Measurements from ENCODE around the gene CCL24. TPM values are rescaled to one million over a fixed set of nuclear protein-coding genes. Genes with fewer than 3 reads are reported as not detected.

The CCL24 gene
- polyA plus RNA-seq, 1 donor (not counting 4 experiments of a cell fraction or from before 2014, with no cell fraction given) = not detected

DNA sequence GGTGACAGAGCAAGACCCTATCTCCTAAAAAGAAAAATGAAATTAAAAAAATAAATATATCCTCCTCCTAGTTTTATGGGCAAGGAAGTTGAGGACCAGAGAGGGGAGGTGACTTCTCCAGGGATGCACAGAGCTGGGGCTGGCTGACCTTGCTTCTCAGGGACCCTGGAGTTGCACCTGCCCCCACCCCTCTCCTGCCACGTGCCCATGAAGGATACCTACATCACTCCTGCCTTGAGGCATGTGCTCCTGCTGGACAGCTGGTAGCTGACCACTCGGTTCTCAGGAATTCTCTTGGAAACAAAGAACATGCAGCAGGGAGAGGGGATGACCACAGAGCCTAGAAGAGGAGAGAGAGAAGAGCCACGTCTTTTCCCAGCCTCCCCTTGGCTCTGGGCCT is 522 bp downstream of the CCL24 start:
- H3K4me1 ChIP-seq (ENCODE audit: control insufficient read depth, extremely low read depth, insufficient read depth, low read length) = no peaks in the 10 kb centered on the region
- no peak overlapping the region for H3K9ac ChIP-seq (ENCODE audit: control insufficient read depth, extremely low read depth, insufficient read depth, low read length)
- H3K36me3 ChIP-seq (ENCODE audit: control insufficient read depth in 2 of 2, extremely low read depth in 1 of 2, insufficient read depth in 2 of 2, low read length in 2 of 2) = no peaks in the 10 kb centered on the region
- H3K27ac ChIP-seq (ENCODE audit: control insufficient read depth, insufficient read depth, low read length) = no peak overlapping the region
- H3K27me3 ChIP-seq (ENCODE audit: control insufficient read depth, extremely low read depth, insufficient read depth, low read length) = peaks cover 5% of the 10 kb centered on the region
- dilution Hi-C loops (cut with MboI; ENCODE audit: extremely low pct_ligation_motif_present, low sequenced_read_pairs) = no loop called here
- no peak overlapping the region for H3K4me3 ChIP-seq (ENCODE audit: control insufficient read depth in 2 of 3, extremely low read depth in 1 of 3, insufficient read depth in 2 of 3, low read depth in 1 of 3, low read length in 3 of 3)
- H4K20me1 ChIP-seq (ENCODE audit: control insufficient read depth, extremely low read depth, insufficient read depth, low read length) = no peaks in the 10 kb centered on the region
- no peak overlapping the region for H3K4me2 ChIP-seq (ENCODE audit: control insufficient read depth, extremely low read depth, insufficient read depth, low read depth, low read length)
- DNase-seq (ENCODE audit: low read depth, low spot score) (no peak), FAIRE-seq (no peak)
- no peaks in the 10 kb centered on the region for H3K9me1 ChIP-seq (ENCODE audit: control insufficient read depth, extremely low read depth, insufficient read depth, low read length)
- TF ChIP-seq CTCF (optimal IDR thresholded peaks at IDR 0.05 in 1 of 3, IDR thresholded peaks at IDR 0.05 in 1 of 3, conservative IDR thresholded peaks at IDR 0.05 in 1 of 3; ENCODE audit: extremely low read depth in 1 of 3, insufficient read depth in 2 of 3, low read length in 3 of 3) (no peak), EZH2 (IDR thresholded peaks at IDR 0.05; ENCODE audit: low read length) (no peak)
- no peaks in the 10 kb centered on the region for H3K9me3 ChIP-seq (ENCODE audit: control insufficient read depth, low read depth, low read length)
- H2AFZ ChIP-seq (ENCODE audit: control insufficient read depth, low read length) = no peak overlapping the region
- no peaks in the 10 kb centered on the region for H3K79me2 ChIP-seq (ENCODE audit: control insufficient read depth, insufficient read depth, low read length)

- TF ChIP-seq EZH2 (IDR thresholded peaks at IDR 0.05; ENCODE audit: low read length) (no peak), CTCF (optimal IDR thresholded peaks at IDR 0.05 in 1 of 3, IDR thresholded peaks at IDR 0.05 in 1 of 3, conservative IDR thresholded peaks at IDR 0.05 in 1 of 3; ENCODE audit: extremely low read depth in 1 of 3, insufficient read depth in 2 of 3, low read length in 3 of 3) (no peak)
- Histone ChIP-seq H3K4me3 (ENCODE audit: control insufficient read depth in 2 of 3, extremely low read depth in 1 of 3, insufficient read depth in 2 of 3, low read depth in 1 of 3, low read length in 3 of 3) (no peak overlapping the region), H3K9me1 (ENCODE audit: control insufficient read depth, extremely low read depth, insufficient read depth, low read length) (no peaks in the 10 kb centered on the region), H3K4me2 (ENCODE audit: control insufficient read depth, extremely low read depth, insufficient read depth, low read depth, low read length) (no peak overlapping the region), H3K27me3 (ENCODE audit: control insufficient read depth, extremely low read depth, insufficient read depth, low read length) (peaks cover 5% of the 10 kb centered on the region), H3K9me3 (ENCODE audit: control insufficient read depth, low read depth, low read length) (peaks cover 4% of the 10 kb centered on the region), H4K20me1 (ENCODE audit: control insufficient read depth, extremely low read depth, insufficient read depth, low read length) (no peaks in the 10 kb centered on the region), H3K9ac (ENCODE audit: control insufficient read depth, extremely low read depth, insufficient read depth, low read length) (no peak overlapping the region), H2AFZ (ENCODE audit: control insufficient read depth, low read length) (no peak overlapping the region), H3K27ac (ENCODE audit: control insufficient read depth, insufficient read depth, low read length) (no peak overlapping the region), H3K79me2 (ENCODE audit: control insufficient read depth, insufficient read depth, low read length) (no peaks in the 10 kb centered on the region), H3K36me3 (ENCODE audit: control insufficient read depth in 2 of 2, extremely low read depth in 1 of 2, insufficient read depth in 2 of 2, low read length in 2 of 2) (no peaks in the 10 kb centered on the region), H3K4me1 (ENCODE audit: control insufficient read depth, extremely low read depth, insufficient read depth, low read length) (no peaks in the 10 kb centered on the region)
- FAIRE-seq = no peak
- dilution Hi-C loops (cut with MboI; ENCODE audit: extremely low pct_ligation_motif_present, low sequenced_read_pairs) = no loop called here
- no peak for DNase-seq (ENCODE audit: low read depth, low spot score)
Measured at GRCh38 chr7:75811894-75812678, 1.5 kb downstream of the CCL24 start.
